Measurements from ENCODE around the gene RABAC1. TPM values are rescaled to one million over a fixed set of nuclear protein-coding genes. Genes with fewer than 3 reads are reported as not detected.
"Not testable (repeated sequence)": the region's sequence is repeated elsewhere in the genome, so short reads cannot be mapped to it uniquely, and the experiment has no call there.

The RABAC1 gene
- total RNA-seq, 2 donors from 2014 or later: 130 to 332 TPM

GRCh38 chr19:41915021-41915775 is 43.9 kb downstream of the RABAC1 start:
- Histone ChIP-seq H3K4me3 (no peak overlapping the region), H3K27me3 (replicated peaks; ENCODE audit: insufficient read depth) (peaks cover 20% of the 10 kb centered on the region), H3K36me3 (no peaks in the 10 kb centered on the region), H3K9me3 (no peaks in the 10 kb centered on the region), H3K27ac (no peak overlapping the region), H3K4me1 (ENCODE audit: control insufficient read depth in 1 of 2, low read depth in 2 of 2) (no peaks in the 10 kb centered on the region)
- DNase-seq (ENCODE audit: low spot score) (no peak), ATAC-seq (ENCODE audit: insufficient number of reproducible peaks, low FRiP score, low read depth) (no peak)
- TF ChIP-seq, protein P1, sequence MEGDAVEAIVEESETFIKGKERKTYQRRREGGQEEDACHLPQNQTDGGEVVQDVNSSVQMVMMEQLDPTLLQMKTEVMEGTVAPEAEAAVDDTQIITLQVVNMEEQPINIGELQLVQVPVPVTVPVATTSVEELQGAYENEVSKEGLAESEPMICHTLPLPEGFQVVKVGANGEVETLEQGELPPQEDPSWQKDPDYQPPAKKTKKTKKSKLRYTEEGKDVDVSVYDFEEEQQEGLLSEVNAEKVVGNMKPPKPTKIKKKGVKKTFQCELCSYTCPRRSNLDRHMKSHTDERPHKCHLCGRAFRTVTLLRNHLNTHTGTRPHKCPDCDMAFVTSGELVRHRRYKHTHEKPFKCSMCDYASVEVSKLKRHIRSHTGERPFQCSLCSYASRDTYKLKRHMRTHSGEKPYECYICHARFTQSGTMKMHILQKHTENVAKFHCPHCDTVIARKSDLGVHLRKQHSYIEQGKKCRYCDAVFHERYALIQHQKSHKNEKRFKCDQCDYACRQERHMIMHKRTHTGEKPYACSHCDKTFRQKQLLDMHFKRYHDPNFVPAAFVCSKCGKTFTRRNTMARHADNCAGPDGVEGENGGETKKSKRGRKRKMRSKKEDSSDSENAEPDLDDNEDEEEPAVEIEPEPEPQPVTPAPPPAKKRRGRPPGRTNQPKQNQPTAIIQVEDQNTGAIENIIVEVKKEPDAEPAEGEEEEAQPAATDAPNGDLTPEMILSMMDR (IDR thresholded peaks at IDR 0.05): no peak

- ATAC-seq (ENCODE audit: insufficient number of reproducible peaks, low FRiP score, low read depth): not testable (repeated sequence)
- H3K27me3 ChIP-seq (replicated peaks; ENCODE audit: insufficient read depth): peaks cover 20% of the 10 kb centered on the region
Measured at GRCh38 chr19:41914424-41914834, 44.7 kb downstream of the RABAC1 start.

GRCh38 chr19:41913538-41914423 is 45.3 kb downstream of the RABAC1 start:
- H3K27me3 ChIP-seq (replicated peaks; ENCODE audit: insufficient read depth): peaks cover 20% of the 10 kb centered on the region
- ATAC-seq (ENCODE audit: insufficient number of reproducible peaks, low FRiP score, low read depth) (no peak), DNase-seq (ENCODE audit: low spot score) (no peak)
- H3K27ac ChIP-seq: no peak overlapping the region
- H3K4me3 ChIP-seq: no peak overlapping the region
- H3K4me1 ChIP-seq (ENCODE audit: control insufficient read depth in 1 of 2, low read depth in 2 of 2): no peaks in the 10 kb centered on the region
- no peaks in the 10 kb centered on the region for H3K9me3 ChIP-seq
- TF ChIP-seq, protein P1 (IDR thresholded peaks at IDR 0.05): no peak
- H3K36me3 ChIP-seq: no peaks in the 10 kb centered on the region

More at GRCh38 chr19:41914424-41914834, 44.7 kb downstream of the RABAC1 start:
- not testable (repeated sequence) for H3K27ac ChIP-seq; H3K36me3 ChIP-seq; H3K4me3 ChIP-seq; H3K4me1 ChIP-seq (ENCODE audit: control insufficient read depth in 1 of 2, low read depth in 2 of 2); H3K9me3 ChIP-seq; DNase-seq (ENCODE audit: low spot score)

- no peak for ATAC-seq (ENCODE audit: insufficient number of reproducible peaks, low FRiP score, low read depth)
- H3K4me1 ChIP-seq (ENCODE audit: control insufficient read depth in 1 of 2, low read depth in 2 of 2): no peaks in the 10 kb centered on the region
- DNase-seq (ENCODE audit: low spot score): no peak
- no peaks in the 10 kb centered on the region for H3K36me3 ChIP-seq
- H3K27me3 ChIP-seq (replicated peaks; ENCODE audit: insufficient read depth): peaks cover 20% of the 10 kb centered on the region
- H3K4me3 ChIP-seq: no peak overlapping the region
- H3K9me3 ChIP-seq: no peaks in the 10 kb centered on the region
- TF ChIP-seq, protein P1 (IDR thresholded peaks at IDR 0.05): no peak
- no peak overlapping the region for H3K27ac ChIP-seq
Measured at GRCh38 chr19:41912899-41913537, 46.1 kb downstream of the RABAC1 start.

- Histone ChIP-seq H3K4me1 (ENCODE audit: control insufficient read depth in 1 of 2, low read depth in 2 of 2) (no peaks in the 10 kb centered on the region), H3K9me3 (no peaks in the 10 kb centered on the region), H3K27ac (no peak overlapping the region), H3K36me3 (no peaks in the 10 kb centered on the region), H3K4me3 (no peak overlapping the region), H3K27me3 (replicated peaks; ENCODE audit: insufficient read depth) (peaks cover 20% of the 10 kb centered on the region)
- DNase-seq (ENCODE audit: low spot score) (no peak), ATAC-seq (ENCODE audit: insufficient number of reproducible peaks, low FRiP score, low read depth) (no peak)
- TF ChIP-seq, protein P1 (IDR thresholded peaks at IDR 0.05): no peak
Measured at GRCh38 chr19:41911889-41912731, 47.0 kb downstream of the RABAC1 start.

Data from thoracic aorta (tissue), 2 donors.